ENCODE data around the gene ZNF362.
"Not testable (repeated sequence)": the region's sequence is repeated elsewhere in the genome, so short reads cannot be mapped to it uniquely, and the experiment has no call there.

Gene ZNF362

GRCh38 chr1:33256471-33257206 is at the start of gene ZNF362:
ZNF362 (plus strand) TSS chr1:33256492; CDS start chr1:33270575, 14,083 bp downstream.
- DNase-seq (ENCODE audit: low spot score): peak; percentile 52

DNA sequence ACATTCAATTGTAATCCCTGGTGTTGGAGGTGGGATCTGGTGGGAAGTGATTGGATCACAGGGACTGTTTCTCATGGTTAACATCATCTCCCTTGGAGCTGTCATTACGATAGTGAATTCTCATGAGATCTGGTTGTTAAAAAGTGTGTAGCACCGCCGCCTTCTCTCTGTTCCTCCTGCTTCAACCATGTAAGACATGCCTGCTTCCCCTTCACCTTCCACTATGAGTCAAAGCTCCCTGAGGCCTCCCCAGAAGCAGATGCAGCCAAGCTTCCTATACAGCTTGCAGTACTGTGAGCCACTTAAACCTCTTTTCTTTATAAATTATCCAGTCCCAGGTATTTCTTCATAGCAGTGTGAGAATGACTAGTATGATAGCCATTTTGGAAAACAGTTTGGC is 44.3 kb upstream of the ZNF362 start:
- no peak for DNase-seq (ENCODE audit: low spot score)

DNA sequence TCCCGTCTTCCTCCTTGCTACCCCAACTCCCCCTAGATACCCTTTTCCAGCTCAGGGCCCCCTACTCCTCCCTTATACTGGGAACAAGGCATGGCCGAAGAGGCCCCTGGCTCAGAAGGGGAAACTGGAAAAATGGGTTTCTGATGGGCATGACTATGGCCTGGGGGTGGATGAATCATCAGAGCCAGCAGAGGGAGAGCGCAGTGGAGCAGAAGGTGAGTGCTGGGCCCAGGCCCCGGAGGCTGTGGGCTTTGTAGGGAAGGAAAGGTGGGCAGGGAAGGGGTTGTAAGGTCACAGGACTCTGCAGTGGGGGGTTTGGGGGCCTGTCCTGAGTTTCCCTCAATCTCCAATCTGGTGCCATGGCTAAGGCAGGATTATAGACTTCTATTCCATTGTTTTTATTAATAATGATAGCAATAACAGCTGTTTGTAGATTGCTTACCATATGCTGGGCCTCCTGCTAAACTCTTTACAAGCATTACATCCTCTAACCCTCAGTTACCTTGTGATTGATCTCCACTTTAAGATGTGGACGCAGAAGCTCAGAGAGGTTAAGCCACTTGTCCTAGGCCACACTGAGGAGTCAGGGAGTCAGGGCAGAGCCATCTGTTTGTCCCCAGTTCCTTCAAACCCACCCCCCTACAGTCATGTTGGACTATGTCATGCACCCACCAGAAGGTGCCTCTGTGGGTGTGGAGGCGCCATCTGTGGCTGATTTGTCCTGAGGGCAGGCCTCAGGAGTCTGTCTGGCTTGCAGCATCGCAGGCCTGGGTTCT is 36.2 kb upstream of the ZNF362 start:
- DNase-seq (ENCODE audit: low spot score): no peak

- DNase-seq (ENCODE audit: low spot score): no peak
Observed at GRCh38 chr1:33220676-33221384, 35.5 kb upstream of the ZNF362 start.

DNA sequence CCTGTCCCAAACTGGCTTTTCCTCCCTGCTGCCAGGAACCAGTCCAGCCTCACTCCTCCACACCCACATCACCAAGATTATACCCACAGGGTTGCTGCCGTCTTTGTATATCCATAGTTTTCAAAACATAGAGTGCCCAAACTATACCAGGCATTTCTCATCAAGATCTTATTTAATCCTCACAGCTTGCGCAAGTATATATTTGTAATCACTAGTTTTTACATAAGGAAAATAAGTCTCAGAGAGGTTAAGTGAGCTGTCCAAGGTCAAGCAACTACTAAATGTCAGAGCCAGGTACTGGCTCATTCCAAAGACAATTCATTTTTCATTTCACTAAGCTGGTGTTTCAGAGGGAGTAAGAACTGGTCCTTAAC is 34.9 kb upstream of the ZNF362 start:
- no peak for DNase-seq (ENCODE audit: low spot score)

- no peak for DNase-seq (ENCODE audit: low spot score)
Observed at GRCh38 chr1:33222381-33222780, 33.9 kb upstream of the ZNF362 start.

DNA sequence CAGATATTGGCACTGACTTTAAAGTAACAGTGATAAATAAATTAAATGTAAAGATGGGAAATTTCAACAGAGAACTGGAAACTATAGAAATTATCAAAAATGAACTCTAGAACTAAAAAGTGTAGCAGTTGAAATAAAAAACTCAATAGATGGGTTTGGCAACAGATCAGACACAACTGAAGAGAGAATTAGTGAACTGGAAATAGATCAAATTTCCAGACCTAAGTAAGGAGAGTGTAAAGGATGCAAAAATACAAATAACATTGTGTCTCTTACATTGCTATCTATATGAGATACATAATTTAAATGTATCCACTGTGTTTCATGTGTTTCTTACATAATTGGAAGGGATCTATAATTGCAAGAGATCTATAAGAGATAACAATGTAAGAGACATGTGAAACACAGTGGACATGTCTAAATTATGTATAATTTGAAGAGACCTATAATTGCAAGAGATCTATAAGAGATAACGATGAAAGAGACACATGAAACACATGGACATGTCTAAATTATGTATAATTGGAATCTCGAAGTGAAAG is 32.1 kb upstream of the ZNF362 start:
- no peak for DNase-seq (ENCODE audit: low spot score)

DNA sequence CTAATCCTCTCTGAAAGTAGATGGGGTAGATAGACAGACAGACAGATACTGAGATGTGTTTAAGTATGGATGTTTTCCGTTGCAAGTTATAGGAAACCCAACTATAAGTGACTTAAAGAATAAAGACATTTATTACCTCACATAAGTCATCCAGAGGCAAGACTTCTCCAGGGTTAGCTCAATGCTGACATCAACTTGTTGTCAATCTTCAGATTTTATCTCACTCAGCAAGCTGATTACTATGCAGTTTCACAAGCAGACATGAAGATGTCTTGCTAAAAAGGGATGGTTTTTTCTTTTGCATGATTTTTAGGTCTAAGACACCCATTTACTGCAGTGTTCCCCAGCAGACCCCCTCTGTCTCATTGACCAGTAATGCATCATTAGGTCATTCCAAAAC is 30.7 kb upstream of the ZNF362 start:
- DNase-seq (ENCODE audit: low spot score): no peak

DNA sequence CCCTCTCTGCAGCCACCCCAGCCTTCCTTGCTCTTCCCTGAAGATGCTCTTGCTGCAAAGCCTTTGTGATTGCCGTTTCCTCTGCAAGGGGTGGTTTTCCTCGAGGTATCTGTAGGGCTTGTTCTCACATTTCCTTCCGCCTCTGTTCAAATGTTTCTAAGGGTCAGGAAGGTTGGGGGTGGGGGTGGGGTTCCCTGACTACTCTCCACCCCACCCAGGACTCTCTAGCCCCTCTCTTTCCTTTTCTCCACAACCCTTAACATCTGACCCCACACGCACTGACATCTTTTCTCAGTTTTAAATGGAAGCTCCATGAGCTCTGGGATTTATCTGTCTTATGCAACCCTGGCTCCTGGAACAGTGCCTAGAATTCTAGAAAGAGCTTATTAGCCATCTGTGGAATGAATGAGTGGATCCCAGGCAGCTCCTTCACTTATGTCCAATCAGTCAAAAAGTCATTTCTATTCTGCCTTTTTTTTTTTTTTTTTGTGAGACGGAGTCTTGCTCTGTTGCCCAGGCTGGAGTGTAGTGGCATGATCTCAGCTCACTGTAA is 27.3 kb upstream of the ZNF362 start:
- peak; percentile 76 for DNase-seq (ENCODE audit: low spot score)

GRCh38 chr1:33231166-33231565 is 25.1 kb upstream of the ZNF362 start:
- DNase-seq (ENCODE audit: low spot score): no peak

DNA sequence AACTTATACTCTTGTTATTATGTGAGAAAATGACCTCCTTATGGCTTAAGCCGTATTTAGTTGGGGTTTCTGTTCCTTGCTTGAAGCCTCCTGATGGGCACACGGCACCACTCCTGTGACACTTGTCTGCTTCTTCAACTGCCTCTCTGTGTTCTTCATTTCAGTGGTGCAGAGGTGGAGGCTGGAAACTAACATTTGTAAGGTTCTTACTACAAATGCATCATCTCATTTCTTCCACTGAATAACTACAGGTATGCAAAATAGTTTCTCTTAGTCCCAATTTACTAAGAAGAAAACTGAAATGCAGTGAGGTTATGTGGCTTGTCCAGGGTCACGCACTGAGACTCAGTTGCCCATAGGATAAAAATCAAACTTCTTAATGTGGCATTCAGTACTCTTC is 23.6 kb upstream of the ZNF362 start:
- no peak for DNase-seq (ENCODE audit: low spot score)

GRCh38 chr1:33234131-33234530 is 22.2 kb upstream of the ZNF362 start:
- DNase-seq (ENCODE audit: low spot score): no peak

DNA sequence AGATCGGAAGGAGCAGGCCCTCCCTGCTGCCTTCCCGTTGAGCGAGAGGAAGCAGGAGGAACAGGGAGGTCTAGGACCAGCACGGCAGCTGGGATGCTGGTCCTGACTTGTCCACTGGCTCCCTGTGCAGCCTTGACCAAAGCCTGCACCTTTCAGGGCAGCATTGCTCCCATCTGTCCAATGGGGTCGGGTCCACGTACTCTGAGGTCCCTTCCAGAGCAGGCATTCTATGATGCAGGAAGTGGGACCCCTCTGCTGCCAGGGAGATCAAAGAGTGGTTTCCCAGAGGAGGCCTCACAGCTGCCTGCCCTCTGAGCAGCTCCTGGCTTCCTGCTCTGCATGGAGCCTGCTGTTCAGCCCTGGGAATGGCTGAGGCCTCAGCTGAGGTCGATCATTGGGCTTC is 21.7 kb upstream of the ZNF362 start:
- no peak for DNase-seq (ENCODE audit: low spot score)

DNA sequence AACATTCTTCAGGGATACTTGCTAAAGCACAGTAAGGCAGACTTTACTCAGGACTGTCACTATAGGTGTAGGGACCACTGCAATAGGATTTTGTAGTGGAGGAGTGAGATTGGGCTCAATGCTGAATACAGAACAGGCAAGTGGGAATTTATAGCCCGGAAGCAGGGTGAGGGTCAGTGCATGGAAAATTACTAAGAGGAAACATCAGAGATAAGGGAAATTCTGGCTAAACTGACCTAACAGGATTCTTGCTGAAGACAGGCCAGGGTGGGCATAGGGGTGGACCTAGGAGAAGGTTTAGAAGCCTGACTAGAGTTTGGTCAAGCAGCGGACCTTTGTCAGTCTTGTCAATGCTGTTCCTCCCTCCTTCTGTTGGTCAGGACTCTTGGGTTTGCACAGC is 20.8 kb upstream of the ZNF362 start:
- DNase-seq (ENCODE audit: low spot score): no peak

- no peak for DNase-seq (ENCODE audit: low spot score)
Observed at GRCh38 chr1:33236498-33236897, 19.8 kb upstream of the ZNF362 start.

- peak; percentile 24 for DNase-seq (ENCODE audit: low spot score)
Observed at GRCh38 chr1:33237579-33237978, 18.7 kb upstream of the ZNF362 start.

DNA sequence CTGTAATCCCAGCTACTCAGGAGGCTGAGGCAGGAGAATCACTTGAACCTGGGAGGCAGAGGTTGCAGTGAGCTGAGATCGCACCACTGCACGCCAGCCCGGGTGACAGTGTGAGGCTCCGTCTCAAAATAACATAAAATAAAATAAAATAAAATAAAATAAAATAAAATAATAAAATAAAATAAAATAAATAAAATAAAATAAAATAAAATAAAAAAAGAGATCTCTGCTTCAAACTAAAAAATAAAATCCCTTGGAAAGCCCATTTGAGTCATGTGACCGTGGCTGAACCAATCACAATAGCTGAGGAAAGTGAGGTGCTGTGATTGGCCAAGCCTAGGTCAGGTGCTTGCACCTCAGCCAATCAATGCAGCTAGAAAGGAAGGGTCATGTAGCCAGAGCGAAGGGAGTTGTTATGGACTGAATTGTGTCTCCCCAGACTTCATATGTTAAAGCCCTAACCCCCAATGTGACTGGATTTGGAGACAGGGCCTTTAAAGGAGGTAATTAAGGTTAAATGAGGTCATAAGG is 18.0 kb upstream of the ZNF362 start:
- not testable (repeated sequence) for DNase-seq (ENCODE audit: low spot score)

GRCh38 chr1:33239410-33239809 is 16.9 kb upstream of the ZNF362 start:
- not testable (repeated sequence) for DNase-seq (ENCODE audit: low spot score)

- DNase-seq (ENCODE audit: low spot score): no peak
Observed at GRCh38 chr1:33241866-33242265, 14.4 kb upstream of the ZNF362 start.

DNA sequence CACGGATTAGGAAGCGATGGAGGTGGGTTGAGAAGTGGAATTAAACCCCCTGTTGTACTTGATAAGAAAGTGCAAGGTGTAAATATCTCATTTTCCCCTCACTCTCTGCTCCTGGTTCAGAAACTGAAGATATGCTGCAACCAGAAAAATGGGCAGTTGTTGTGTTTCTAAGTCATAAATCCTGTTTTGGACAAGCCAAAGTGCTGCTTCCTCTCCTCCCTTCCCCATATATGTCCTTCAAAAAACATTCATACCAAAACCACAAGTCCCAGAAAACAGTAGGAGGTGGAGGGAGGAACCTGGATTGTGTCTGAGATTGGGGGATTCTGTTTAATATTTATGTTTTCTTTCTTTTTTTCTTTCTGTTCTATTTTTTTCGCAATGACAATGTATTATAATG is 13.6 kb upstream of the ZNF362 start:
- DNase-seq (ENCODE audit: low spot score): no peak

GRCh38 chr1:33244143-33244808 is 12.0 kb upstream of the ZNF362 start:
- DNase-seq (ENCODE audit: low spot score): no peak

GRCh38 chr1:33244809-33245186 is 11.5 kb upstream of the ZNF362 start:
- DNase-seq (ENCODE audit: low spot score): no peak

All from Ammon's horn (tissue), 1 donor.